GM19397 (cell line): Measurements from ENCODE around the gene FAAP100.

ENCODE experiments used
- ATAC-seq: cut with Tn5 transposase; IDR thresholded peaks from one replicate; pipeline ENCODE4 v1.9.1; 2021; ENCODE audit warnings: mild to moderate bottlenecking, moderate library complexity; ENCODE audit not compliant: unreplicated experiment

FAAP100 gene

GRCh38 chr17:81553616-81554181, 1.5 kb upstream of the FAAP100 start:
- ATAC-seq = no peak

- peak; percentile 22 for ATAC-seq
Measured at GRCh38 chr17:81553018-81553615, 964 bp upstream of the FAAP100 start.

- no peak for ATAC-seq
Measured at GRCh38 chr17:81551458-81552243, 502 bp downstream of the FAAP100 start.

GRCh38 chr17:81550830-81551457, 1.2 kb downstream of the FAAP100 start:
- ATAC-seq = no peak

GRCh38 chr17:81550285-81550684, 1.9 kb downstream of the FAAP100 start:
- no peak for ATAC-seq

GRCh38 chr17:81549826-81550225, 2.3 kb downstream of the FAAP100 start:
- no peak for ATAC-seq

- no peak for ATAC-seq
Measured at GRCh38 chr17:81549031-81549557, 3.1 kb downstream of the FAAP100 start.

- ATAC-seq = no peak
Measured at GRCh38 chr17:81547614-81547982, 4.6 kb downstream of the FAAP100 start.

GRCh38 chr17:81546906-81547613, 5.1 kb downstream of the FAAP100 start:
- no peak for ATAC-seq

- ATAC-seq = no peak
Measured at GRCh38 chr17:81545160-81545949, 6.8 kb downstream of the FAAP100 start.

- no peak for ATAC-seq
Measured at GRCh38 chr17:81544281-81544974, 7.7 kb downstream of the FAAP100 start.

- ATAC-seq = no peak
Measured at GRCh38 chr17:81543756-81544155, 8.4 kb downstream of the FAAP100 start.

GRCh38 chr17:81543339-81543675, 8.8 kb downstream of the FAAP100 start:
- no peak for ATAC-seq

GRCh38 chr17:81542431-81543338, 9.5 kb downstream of the FAAP100 start:
- ATAC-seq = no peak

GRCh38 chr17:81541123-81541522, 11.0 kb downstream of the FAAP100 start:
- no peak for ATAC-seq

GRCh38 chr17:81540676-81541027, 11.5 kb downstream of the FAAP100 start:
- no peak for ATAC-seq

GRCh38 chr17:81539961-81540675, 12.0 kb downstream of the FAAP100 start:
- ATAC-seq = no peak

- ATAC-seq = no peak
Measured at GRCh38 chr17:81539571-81539900, 12.6 kb downstream of the FAAP100 start.
